ENCODE measurements around the gene BAMBI. TPM values are rescaled to one million over a fixed set of nuclear protein-coding genes. Genes with fewer than 3 reads are reported as not detected.

Gene BAMBI
- total RNA-seq, 1 experiment from 2014 or later, result 165 TPM

- Mint-ChIP-seq H3K4me1 (ENCODE audit: low read depth, unreplicated experiment) (peaks cover 41% of the 10 kb centered on the region), H3K27ac (ENCODE audit: unreplicated experiment) (no peak overlapping the region), H3K4me3 (ENCODE audit: unreplicated experiment) (peak overlapping the region; percentile 99), H3K9me3 (ENCODE audit: unreplicated experiment) (no peaks in the 10 kb centered on the region), H3K27me3 (ENCODE audit: insufficient read depth, unreplicated experiment) (no peaks in the 10 kb centered on the region), H3K36me3 (ENCODE audit: insufficient read depth, unreplicated experiment) (peaks cover 85% of the 10 kb centered on the region)
- Histone ChIP-seq H3K36me3 (ENCODE audit: control insufficient read depth, insufficient read depth, low read length) (0 out of 2 replicates have a peak, but pooled peaks cover 1% of the 10 kb centered on the region), H3K27me3 (replicated peaks; ENCODE audit: control insufficient read depth, insufficient read depth, low read length) (no peaks in the 10 kb centered on the region), H3K4me1 (peaks cover 52% of the 10 kb centered on the region), H3K4me3 (ENCODE audit: low read depth, low read length) (no peak overlapping the region), H3K9me3 (no peaks in the 10 kb centered on the region)
- ChIA-PET CTCF (interaction anchor here (0.6 to 1.8 kb wide), 6 partner anchors 12 to 455 kb away, joined by 3 to 8 read pairs (median 4); no protein-coding TSS in a partner anchor), POLR2A (no interaction called here)
- BruUV-seq (replicated peaks), result no TSS peak
- DNase-seq, result peak; percentile 73 to 76
- intact Hi-C loops (cut with micrococcal nuclease; ENCODE audit: unreplicated experiment), result loop anchor here (1.0 kb wide), 2 partner anchors 92 to 427 kb away; no protein-coding TSS in a partner anchor
- no peak for TF ChIP-seq CTCF (IDR thresholded peaks at IDR 0.05; ENCODE audit: insufficient read depth in 1 of 2, low read depth in 1 of 2, low read length in 1 of 2, severe bottlenecking in 1 of 2, unreplicated experiment in 1 of 2)
Observed at GRCh38 chr10:28681928-28682750, 4.8 kb downstream of the BAMBI start.

GRCh38 chr10:28684157-28684985 is 7.0 kb downstream of the BAMBI start:
- Mint-ChIP-seq H3K9me3 (ENCODE audit: unreplicated experiment) (no peaks in the 10 kb centered on the region), H3K4me3 (ENCODE audit: unreplicated experiment) (no peak overlapping the region), H3K27me3 (ENCODE audit: insufficient read depth, unreplicated experiment) (no peaks in the 10 kb centered on the region), H3K36me3 (ENCODE audit: insufficient read depth, unreplicated experiment) (peaks cover 72% of the 10 kb centered on the region), H3K27ac (ENCODE audit: unreplicated experiment) (no peak overlapping the region), H3K4me1 (ENCODE audit: low read depth, unreplicated experiment) (peaks cover 54% of the 10 kb centered on the region)
- no peak overlapping the region for H3K4me3 ChIP-seq (ENCODE audit: low read depth, low read length)
- peaks cover 65% of the 10 kb centered on the region for H3K4me1 ChIP-seq
- intact Hi-C loops (cut with micrococcal nuclease; ENCODE audit: unreplicated experiment), result no loop called here
- H3K27me3 ChIP-seq (replicated peaks; ENCODE audit: control insufficient read depth, insufficient read depth, low read length), result no peaks in the 10 kb centered on the region
- no peak for TF ChIP-seq CTCF (IDR thresholded peaks at IDR 0.05; ENCODE audit: insufficient read depth in 1 of 2, low read depth in 1 of 2, low read length in 1 of 2, severe bottlenecking in 1 of 2, unreplicated experiment in 1 of 2)
- H3K9me3 ChIP-seq, result no peaks in the 10 kb centered on the region
- 0 out of 2 replicates have a peak, but pooled peaks cover 1% of the 10 kb centered on the region for H3K36me3 ChIP-seq (ENCODE audit: control insufficient read depth, insufficient read depth, low read length)
- ChIA-PET POLR2A (interaction anchor here (0.8 kb wide), 1 partner anchor 16 kb away, joined by 3 read pairs; no protein-coding TSS in a partner anchor), CTCF (interaction anchor here (1.2 kb wide), 1 partner anchor 255 kb away, joined by 4 read pairs; no protein-coding TSS in a partner anchor)
- DNase-seq, result peak in 1 of 2 experiments; percentile 33
- BruUV-seq (replicated peaks), result no TSS peak
